Sigmoid colon (tissue), 4 donors: ENCODE measurements around the gene XAF1.

Experiments
- CTCF ChIP-seq, 4 experiments: fragments of 450-650 bp in 3 of 4; fragments of 200-600 bp in 1 of 4; IDR thresholded peaks; one replicate each; pipeline ENCODE4 v1.5.1; 2016 to 2019; ENCODE audit warnings: antibody characterized with exemption in 4 of 4, mild to moderate bottlenecking in 3 of 4, moderate library complexity in 2 of 4
- EP300 ChIP-seq, 4 donors: sonication (generic); formaldehyde crosslinking; IDR thresholded peaks; one replicate each; pipeline ENCODE4 v1.6.1; 2017; ENCODE audit warnings: antibody characterized with exemption in 4 of 4
- POLR2A ChIP-seq, 2 donors: fragments of 450-650 bp; IDR thresholded peaks; one replicate each; pipeline ENCODE4 v1.6.1; 2016; ENCODE audit warnings: antibody characterized with exemption in 2 of 2, mild to moderate bottlenecking in 2 of 2, moderate library complexity in 2 of 2
- POLR2AphosphoS5 ChIP-seq, 4 donors: sonication (generic); formaldehyde crosslinking; IDR thresholded peaks; one replicate each; pipeline ENCODE4 v1.6.1; 2017; ENCODE audit warnings: antibody characterized with exemption in 4 of 4

DNA sequence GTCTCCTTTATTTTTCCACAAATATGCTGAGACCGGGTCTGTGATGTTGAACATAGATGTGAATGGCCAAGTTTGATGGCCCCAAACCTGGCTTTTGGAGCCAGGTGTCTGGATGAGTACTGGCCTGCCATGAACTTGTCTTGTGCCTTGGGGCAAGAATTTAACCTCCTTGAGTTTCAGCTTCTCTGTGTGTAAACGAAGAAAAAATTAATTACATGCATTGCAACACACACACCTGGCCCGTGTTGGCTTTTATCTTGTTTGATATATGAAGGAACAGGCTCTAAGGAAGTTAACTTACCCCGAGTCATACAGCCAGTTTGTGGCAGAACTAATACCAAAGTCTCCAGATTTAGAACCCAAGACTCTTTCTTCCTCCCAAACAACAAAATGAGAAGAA, 33.3 kb downstream of the XAF1 start:
- TF ChIP-seq CTCF (IDR thresholded peaks at IDR 0.05) (no peak), POLR2A (IDR thresholded peaks at IDR 0.05) (no peak), EP300 (IDR thresholded peaks at IDR 0.05) (no peak), POLR2AphosphoS5 (IDR thresholded peaks at IDR 0.05) (no peak)
